Measurements from ENCODE around the gene RINL. TPM values are rescaled to one million over a fixed set of nuclear protein-coding genes. Genes with fewer than 3 reads are reported as not detected.

The RINL gene
- total and polyA plus RNA-seq, 2 of the 8 experiments (the other 6 are each of a cell fraction or from before 2014, with no cell fraction given): 11.1 to 11.9 TPM

DNA sequence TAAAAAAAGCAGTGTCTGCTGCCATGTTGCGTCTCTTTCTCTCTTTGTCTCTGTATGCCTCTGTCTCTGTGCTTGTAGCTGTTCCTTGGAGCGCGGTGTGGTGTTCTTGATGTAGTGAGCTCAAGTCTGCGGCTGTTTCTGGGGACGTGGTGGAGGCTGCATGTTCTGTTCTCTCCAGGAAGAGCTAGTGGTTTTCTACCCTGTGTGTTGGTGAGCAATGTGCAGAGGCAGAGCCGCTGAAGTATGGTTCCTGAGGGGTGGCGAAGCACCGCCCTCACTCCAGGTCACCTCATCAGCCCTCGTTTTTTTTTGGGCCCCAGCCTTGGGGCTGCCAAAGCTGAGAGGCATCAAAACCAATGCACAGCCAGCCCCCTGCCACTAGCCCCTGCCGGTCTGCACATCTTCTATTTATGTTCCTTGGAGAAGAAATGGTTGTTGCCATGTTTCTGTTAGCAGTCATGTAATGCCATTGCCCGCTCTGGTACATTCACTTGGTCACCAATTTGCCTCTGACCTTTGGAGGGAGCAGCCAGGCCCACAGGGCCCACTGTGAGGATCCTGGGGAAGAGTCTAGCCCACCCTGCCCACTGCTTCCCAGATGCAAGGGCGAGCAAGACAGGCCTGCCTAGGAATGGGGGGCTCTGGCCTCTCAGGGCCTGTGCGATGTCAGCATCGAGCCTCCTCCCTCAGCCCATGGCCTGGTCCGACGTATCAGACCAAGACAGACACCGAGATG, 35.5 kb downstream of the RINL start:
- no peak for DNase-seq (ENCODE audit: low read depth in 1 of 2, low spot score in 2 of 2)
- Histone ChIP-seq H2BK12ac (ENCODE audit: low read depth, low read length) (no peak overlapping the region), H3K18ac (ENCODE audit: extremely low read depth, low read length) (no peak overlapping the region), H2AK5ac (ENCODE audit: low read depth, low read length) (no peak overlapping the region), H3K14ac (ENCODE audit: insufficient read length) (no peak overlapping the region), H2BK15ac (ENCODE audit: low read length) (no peak overlapping the region), H3K4ac (replicated peaks; ENCODE audit: insufficient read length, low read depth, low read length) (no peak overlapping the region), H3K27me3 (replicated peaks in 1 of 4; ENCODE audit: control insufficient read depth in 3 of 4, extremely low read depth in 1 of 4, insufficient read depth in 3 of 4, low read length in 3 of 4) (no peaks in the 10 kb centered on the region; a peak in 1 of 7 replicates), H3K4me1 (replicated peaks in 1 of 4; ENCODE audit: control insufficient read depth in 3 of 4, insufficient read depth in 4 of 4, low read length in 3 of 4) (peaks cover 0 to 3% (median 0%) of the 10 kb centered on the region in 4 experiments; a peak in 1 of 7 replicates), H3K4me3 (ENCODE audit: extremely low read depth in 1 of 4, insufficient read depth in 2 of 4, low read depth in 3 of 4, low read length in 4 of 4) (no peak overlapping the region), H2BK5ac (ENCODE audit: low read depth, low read length) (no peak overlapping the region; the same call in 1 of the 2 replicates), H4K20me1 (replicated peaks in 1 of 2; ENCODE audit: control insufficient read depth in 1 of 2, insufficient read depth in 2 of 2, low read length in 2 of 2) (peaks cover 45 to 61% of the 10 kb centered on the region in 2 experiments), H3K23ac (ENCODE audit: insufficient read length) (no peak overlapping the region), H4K91ac (replicated peaks; ENCODE audit: insufficient read length, low read length) (no peak overlapping the region), H3K36me3 (ENCODE audit: control insufficient read depth in 2 of 4, insufficient read depth in 4 of 4, low read length in 3 of 4) (peaks cover 86 to 100% (median 99%) of the 10 kb centered on the region in 4 experiments), H2AFZ (ENCODE audit: low read length) (no peak overlapping the region), H3K79me2 (ENCODE audit: control insufficient read depth in 1 of 2, insufficient read depth in 2 of 2, low read length in 2 of 2) (peaks cover 8 to 61% of the 10 kb centered on the region in 2 experiments; a peak in 3 of 4 replicates), H2BK20ac (ENCODE audit: low read length) (no peak overlapping the region), H3K23me2 (ENCODE audit: low read depth, low read length) (no peaks in the 10 kb centered on the region), H3K56ac (replicated peaks; ENCODE audit: insufficient read length, low read depth, low read length) (no peak overlapping the region), H4K8ac (ENCODE audit: extremely low read depth, insufficient read depth, low read length) (no peak overlapping the region; the same call in 1 of the 2 replicates), H3K27ac (ENCODE audit: low read depth, low read length) (no peak overlapping the region), H3K9me3 (ENCODE audit: insufficient read depth in 2 of 2, low read depth in 1 of 2, low read length in 1 of 2) (no peaks in the 10 kb centered on the region), H4K5ac (ENCODE audit: insufficient read length, low read depth, low read length) (no peak overlapping the region), H3K4me2 (ENCODE audit: insufficient read depth in 1 of 2, low read depth in 2 of 2, low read length in 2 of 2) (no peak overlapping the region), H3K9ac (replicated peaks in 1 of 4; ENCODE audit: extremely low read depth in 1 of 4, low read depth in 3 of 4, low read length in 3 of 4) (no peak overlapping the region), H2BK120ac (replicated peaks; ENCODE audit: low read depth, low read length) (no peak overlapping the region), H3K79me1 (ENCODE audit: low read depth, low read length) (peaks cover 11% of the 10 kb centered on the region; the same call in 1 of the 2 replicates)
- ChIA-PET POLR2A (ENCODE audit: partially characterized antibody) (interaction anchor here (1.0 to 8.3 kb wide), 5 partner anchors 8 to 92 kb away, joined by 3 to 376 read pairs (median 3); partner anchors contain the start of gene ECH1), CTCF (ENCODE audit: partially characterized antibody) (interaction anchor here (0.6 to 1.1 kb wide), 3 partner anchors 13 to 327 kb away, joined by 3 read pairs; no protein-coding TSS in a partner anchor)
- TF ChIP-seq YY1 (IDR thresholded peaks at IDR 0.05; ENCODE audit: low read depth, low read length) (no peak), BCL11A (IDR thresholded peaks at IDR 0.05; ENCODE audit: low read depth in 2 of 2, low read length in 2 of 2) (no peak), POLR2A (IDR thresholded peaks at IDR 0.05; ENCODE audit: control extremely low read depth in 1 of 2, low read depth in 2 of 2, low read length in 2 of 2) (peak in 1 of 2 experiments; percentile 24; a peak in 1 of 3 replicates)
- 91% methylated on average over 17 of the region's 17 CpGs; no CpG with 5 or more reads in 1 of the 2 experiments for WGBS, 2 experiments (ENCODE audit: extremely low coverage in 1 of 2, insufficient coverage in 1 of 2, insufficient read length in 1 of 2, insufficient replicate concordance in 2 of 2, low coverage in 1 of 2, low lambda C conversion rate in 2 of 2, missing lambda C conversion rate in 1 of 2)
- FAIRE-seq: no peak

All from H1 (cell line).